HEK293T (cell line): ENCODE data around the gene FTSJ3.

Source experiments
- BHLHE40 ChIP-seq: fragments of 450-650 bp; IDR thresholded peaks from 2 replicates; pipeline ENCODE4 v1.6.1; 2016; ENCODE audit warnings: mild to moderate bottlenecking, moderate library complexity, borderline replicate concordance
- ELF4 ChIP-seq: fragments of 450-650 bp; IDR thresholded peaks from 2 replicates; pipeline ENCODE4 v1.6.1; 2017; ENCODE audit warnings: antibody characterized with exemption
- FOXA1 ChIP-seq: fragments of 450-650 bp; IDR thresholded peaks from 2 replicates; pipeline ENCODE4 v1.6.1; 2016; ENCODE audit warnings: mild to moderate bottlenecking
- FOXM1 ChIP-seq: fragments of 450-650 bp; IDR thresholded peaks from 2 replicates; pipeline ENCODE4 v1.6.1; 2017; ENCODE audit warnings: mild to moderate bottlenecking, borderline replicate concordance
- L3MBTL2 ChIP-seq: fragments of 450-650 bp; conservative IDR thresholded peaks from 2 replicates; pipeline ENCODE4 v1.6.1; 2016; ENCODE audit warnings: mild to moderate bottlenecking
- LEF1 ChIP-seq: fragments of 450-650 bp; IDR thresholded peaks from 2 replicates; pipeline ENCODE4 v1.6.1; 2017; ENCODE audit warnings: mild to moderate bottlenecking, borderline replicate concordance
- SUZ12 ChIP-seq: fragments of 450-650 bp; IDR thresholded peaks from 2 replicates; pipeline ENCODE4 v1.6.1; 2016; ENCODE audit warnings: mild to moderate bottlenecking
- TF ChIP-seq, protein P1 (sequence below): fragments of 450-650 bp; IDR thresholded peaks from 2 replicates; pipeline ENCODE4 v1.6.1; 2016

GRCh38 chr17:63804328-63804727, 23.1 kb downstream of the FTSJ3 start:
- no peak for TF ChIP-seq FOXA1
- no peak for TF ChIP-seq BHLHE40
- no peak for TF ChIP-seq L3MBTL2
- no peak for TF ChIP-seq FOXM1
- no peak for TF ChIP-seq LEF1
- TF ChIP-seq ELF4, result no peak
- TF ChIP-seq, protein P1, sequence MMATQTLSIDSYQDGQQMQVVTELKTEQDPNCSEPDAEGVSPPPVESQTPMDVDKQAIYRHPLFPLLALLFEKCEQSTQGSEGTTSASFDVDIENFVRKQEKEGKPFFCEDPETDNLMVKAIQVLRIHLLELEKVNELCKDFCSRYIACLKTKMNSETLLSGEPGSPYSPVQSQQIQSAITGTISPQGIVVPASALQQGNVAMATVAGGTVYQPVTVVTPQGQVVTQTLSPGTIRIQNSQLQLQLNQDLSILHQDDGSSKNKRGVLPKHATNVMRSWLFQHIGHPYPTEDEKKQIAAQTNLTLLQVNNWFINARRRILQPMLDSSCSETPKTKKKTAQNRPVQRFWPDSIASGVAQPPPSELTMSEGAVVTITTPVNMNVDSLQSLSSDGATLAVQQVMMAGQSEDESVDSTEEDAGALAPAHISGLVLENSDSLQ, result no peak
- TF ChIP-seq SUZ12, result no peak
